Colonic mucosa (tissue), 4 donors: Measurements from ENCODE around the gene GOLIM4. TPM values are rescaled to one million over a fixed set of nuclear protein-coding genes. Genes with fewer than 3 reads are reported as not detected.

Experiments used
- DNase-seq: peaks from one replicate; pipeline ENCODE4 v3.0.0-alpha.2; 2020
- H3K27ac ChIP-seq: fragments of 200-600 bp; one replicate; pipeline ENCODE4 v1.8.0; 2021
- H3K27me3 ChIP-seq: fragments of 200-600 bp; one replicate; pipeline ENCODE4 v1.8.0; 2021
- H3K36me3 ChIP-seq: fragments of 200-600 bp; one replicate; pipeline ENCODE4 v1.8.0; 2021
- H3K4me1 ChIP-seq: fragments of 200-600 bp; one replicate; pipeline ENCODE4 v1.8.0; 2021; ENCODE audit warnings: mild to moderate bottlenecking
- H3K4me3 ChIP-seq: fragments of 200-600 bp; one replicate; pipeline ENCODE4 v1.8.0; 2021
- H3K9ac ChIP-seq, 2 donors: one replicate each; pipeline ENCODE4 v1.7.0; 2013; ENCODE audit warnings: control low read depth in 2 of 2, low read depth in 2 of 2, low read length in 2 of 2
- H3K9me3 ChIP-seq: fragments of 200-600 bp; one replicate; pipeline ENCODE4 v1.8.0; 2021
- CTCF ChIP-seq: fragments of 200-600 bp; IDR thresholded peaks from one replicate; pipeline ENCODE4 v1.8.0; 2022; ENCODE audit warnings: antibody characterized with exemption, mild to moderate bottlenecking
- intact Hi-C: fragments of 100-400 bp; cut with DNase I; formaldehyde crosslinking; loops from one replicate; pipeline ENCODE4 v1.14.1; 2022
- total RNA-seq, 2 donors: library from RNA; stranded (reverse); fragmentation: NEBNext Ultra II Directional in 1 of 2; extraction: Animal tissue kit (Norgen Biotek cat#: 25700) in 1 of 2; gene quantifications; one replicate each; pipeline ENCODE4 v1.2.1, GENCODE V29; 2021
- donor health status: healthy.
- donor health status: DM: no; HTN: no; CAD: no.
- donor health status: DM: no; HTN: no; CAD: no.

Gene GOLIM4
- total RNA-seq, 2 donors from 2014 or later, result 73.8 to 79.4 TPM

GRCh38 chr3:168080499-168081170 lies 15.1 kb downstream of the GOLIM4 start:
- Histone ChIP-seq H3K4me3 (no peak overlapping the region), H3K4me1 (no peaks in the 10 kb centered on the region), H3K9me3 (no peaks in the 10 kb centered on the region), H3K27me3 (no peaks in the 10 kb centered on the region), H3K27ac (no peak overlapping the region), H3K36me3 (no peaks in the 10 kb centered on the region), H3K9ac (no peak overlapping the region)
- no peak for DNase-seq
- intact Hi-C loops, result no loop called here
- TF ChIP-seq CTCF, result no peak

GRCh38 chr3:168080022-168080421 lies 15.7 kb downstream of the GOLIM4 start:
- Histone ChIP-seq H3K9ac (no peak overlapping the region), H3K27ac (no peak overlapping the region), H3K9me3 (no peaks in the 10 kb centered on the region), H3K36me3 (no peaks in the 10 kb centered on the region), H3K4me1 (no peaks in the 10 kb centered on the region), H3K27me3 (no peaks in the 10 kb centered on the region), H3K4me3 (no peak overlapping the region)
- DNase-seq, result no peak
- intact Hi-C loops, result no loop called here
- TF ChIP-seq CTCF, result no peak

- Histone ChIP-seq H3K27me3 (no peaks in the 10 kb centered on the region), H3K27ac (no peak overlapping the region), H3K9me3 (no peaks in the 10 kb centered on the region), H3K4me1 (no peaks in the 10 kb centered on the region), H3K36me3 (no peaks in the 10 kb centered on the region), H3K4me3 (no peak overlapping the region), H3K9ac (no peak overlapping the region)
- TF ChIP-seq CTCF, result no peak
- intact Hi-C loops, result no loop called here
- no peak for DNase-seq
Measured at GRCh38 chr3:168077091-168077490, 18.6 kb downstream of the GOLIM4 start.

- no peak overlapping the region for H3K4me3 ChIP-seq
- intact Hi-C loops, result no loop called here
- H3K9me3 ChIP-seq, result no peaks in the 10 kb centered on the region
- no peaks in the 10 kb centered on the region for H3K27me3 ChIP-seq
- H3K4me1 ChIP-seq, result no peaks in the 10 kb centered on the region
- H3K36me3 ChIP-seq, result no peaks in the 10 kb centered on the region
- peak overlapping the region; percentile 0 for H3K27ac ChIP-seq
- TF ChIP-seq CTCF, result no peak
- DNase-seq, result no peak
- H3K9ac ChIP-seq, result no peak overlapping the region
Measured at GRCh38 chr3:168073842-168074605, 21.7 kb downstream of the GOLIM4 start.

- no peaks in the 10 kb centered on the region for H3K4me1 ChIP-seq
- DNase-seq, result no peak
- no peaks in the 10 kb centered on the region for H3K36me3 ChIP-seq
- H3K9ac ChIP-seq, result no peak overlapping the region
- intact Hi-C loops, result no loop called here
- no peak for TF ChIP-seq CTCF
- H3K27ac ChIP-seq, result no peak overlapping the region
- no peak overlapping the region for H3K4me3 ChIP-seq
- H3K27me3 ChIP-seq, result no peaks in the 10 kb centered on the region
- no peaks in the 10 kb centered on the region for H3K9me3 ChIP-seq
Measured at GRCh38 chr3:168072323-168072650, 23.4 kb downstream of the GOLIM4 start.
